ENCODE measurements around the gene CRTC1.

DNA sequence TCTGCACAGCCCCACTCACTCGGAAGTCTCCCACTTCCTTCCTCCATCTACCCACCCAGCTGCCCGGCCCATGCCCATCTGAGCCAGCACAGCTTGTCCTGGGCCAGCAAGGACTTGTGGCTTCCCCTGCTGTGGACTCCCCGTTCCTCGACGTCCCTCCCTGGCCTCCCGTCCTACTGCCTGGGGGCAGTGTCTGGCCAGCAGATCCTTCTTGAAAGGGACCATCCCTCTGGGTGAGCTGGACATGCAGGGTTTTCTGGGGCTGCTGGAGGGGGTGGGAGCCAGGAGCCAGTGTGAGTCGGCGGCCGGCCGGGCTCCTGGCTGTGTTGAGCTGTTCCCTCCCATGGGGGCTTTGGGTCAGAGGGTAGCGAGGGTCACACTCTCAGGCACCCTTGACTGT lies 26.7 kb downstream of the CRTC1 start:
- TF ChIP-seq, protein P1, sequence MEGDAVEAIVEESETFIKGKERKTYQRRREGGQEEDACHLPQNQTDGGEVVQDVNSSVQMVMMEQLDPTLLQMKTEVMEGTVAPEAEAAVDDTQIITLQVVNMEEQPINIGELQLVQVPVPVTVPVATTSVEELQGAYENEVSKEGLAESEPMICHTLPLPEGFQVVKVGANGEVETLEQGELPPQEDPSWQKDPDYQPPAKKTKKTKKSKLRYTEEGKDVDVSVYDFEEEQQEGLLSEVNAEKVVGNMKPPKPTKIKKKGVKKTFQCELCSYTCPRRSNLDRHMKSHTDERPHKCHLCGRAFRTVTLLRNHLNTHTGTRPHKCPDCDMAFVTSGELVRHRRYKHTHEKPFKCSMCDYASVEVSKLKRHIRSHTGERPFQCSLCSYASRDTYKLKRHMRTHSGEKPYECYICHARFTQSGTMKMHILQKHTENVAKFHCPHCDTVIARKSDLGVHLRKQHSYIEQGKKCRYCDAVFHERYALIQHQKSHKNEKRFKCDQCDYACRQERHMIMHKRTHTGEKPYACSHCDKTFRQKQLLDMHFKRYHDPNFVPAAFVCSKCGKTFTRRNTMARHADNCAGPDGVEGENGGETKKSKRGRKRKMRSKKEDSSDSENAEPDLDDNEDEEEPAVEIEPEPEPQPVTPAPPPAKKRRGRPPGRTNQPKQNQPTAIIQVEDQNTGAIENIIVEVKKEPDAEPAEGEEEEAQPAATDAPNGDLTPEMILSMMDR (conservative IDR thresholded peaks at IDR 0.05; ENCODE audit: low read depth, low read length) = no peak
- TF ChIP-seq EZH2 (IDR thresholded peaks at IDR 0.05; ENCODE audit: borderline replicate concordance, low read depth, low read length, poor library complexity, severe bottlenecking) = no peak
